ENCODE results near the gene BTN2A1. TPM values are rescaled to one million over a fixed set of nuclear protein-coding genes. Genes with fewer than 3 reads are reported as not detected.

The BTN2A1 gene
- total RNA-seq, 1 experiment from 2014 or later, result 11.2 TPM

- no peak for TF ChIP-seq POLR2A (IDR thresholded peaks at IDR 0.05; ENCODE audit: borderline replicate concordance, extremely low read depth, insufficient read depth, insufficient read length)
- no peak for TF ChIP-seq REST (IDR thresholded peaks at IDR 0.05; ENCODE audit: low read depth)
- no peak for TF ChIP-seq EZH2 (IDR thresholded peaks at IDR 0.05)
- no peak for TF ChIP-seq JUND (IDR thresholded peaks at IDR 0.05)
- no peak for TF ChIP-seq EGR1 (IDR thresholded peaks at IDR 0.05; ENCODE audit: low read depth)
- TF ChIP-seq RAD21 (IDR thresholded peaks at IDR 0.05; ENCODE audit: low read depth), result no peak
- no peak for TF ChIP-seq TCF7L2 (IDR thresholded peaks at IDR 0.05; ENCODE audit: borderline replicate concordance, extremely low read depth, insufficient read depth, insufficient read length)
- no peak for TF ChIP-seq POLR2AphosphoS5 (IDR thresholded peaks at IDR 0.05; ENCODE audit: low read depth, low read length)
- TF ChIP-seq CEBPB (IDR thresholded peaks at IDR 0.05; ENCODE audit: low read depth), result no peak
- TF ChIP-seq ELF1 (IDR thresholded peaks at IDR 0.05; ENCODE audit: borderline replicate concordance, low read depth), result no peak
- TF ChIP-seq SRF (IDR thresholded peaks at IDR 0.05; ENCODE audit: low read depth), result no peak
- TF ChIP-seq CTCF (IDR thresholded peaks at IDR 0.05 in 2 of 3, conservative IDR thresholded peaks at IDR 0.05 in 1 of 3; ENCODE audit: borderline replicate concordance in 1 of 3, insufficient read depth in 1 of 3, low read depth in 2 of 3, low read length in 2 of 3), result no peak
- no peak for TF ChIP-seq ZFX (IDR thresholded peaks at IDR 0.05)
- no peak for TF ChIP-seq YY1 (IDR thresholded peaks at IDR 0.05; ENCODE audit: extremely low read depth, insufficient replicate concordance, low read depth, low read length)
- no peak for TF ChIP-seq ATF3 (IDR thresholded peaks at IDR 0.05)
- TF ChIP-seq EZH2phosphoT487 (IDR thresholded peaks at IDR 0.05; ENCODE audit: borderline replicate concordance), result no peak
- TF ChIP-seq ZBTB33 (IDR thresholded peaks at IDR 0.05; ENCODE audit: extremely low read depth, insufficient replicate concordance, low read length), result no peak
- TF ChIP-seq SP1 (IDR thresholded peaks at IDR 0.05; ENCODE audit: low read depth), result no peak
- TF ChIP-seq ZNF274 (IDR thresholded peaks at IDR 0.05; ENCODE audit: low read depth, low read length), result no peak
- no peak for TF ChIP-seq FOSL1 (IDR thresholded peaks at IDR 0.05; ENCODE audit: low read depth)
- Histone ChIP-seq H3K4me3 (replicated peaks in 1 of 2; ENCODE audit: low read depth in 1 of 2, low read length in 2 of 2) (no peak overlapping the region), H3K79me2 (ENCODE audit: insufficient read depth, low read length) (no peaks in the 10 kb centered on the region), H3K4me1 (ENCODE audit: control insufficient read depth in 1 of 2, insufficient read depth in 2 of 2, low read length in 2 of 2) (no peaks in the 10 kb centered on the region), H3K9me3 (ENCODE audit: control insufficient read depth in 1 of 2, insufficient read depth in 1 of 2, low read depth in 1 of 2, low read length in 2 of 2) (peaks cover 0 to 3% of the 10 kb centered on the region in 2 experiments; a peak in 1 of 4 replicates), H2AFZ (ENCODE audit: low read depth, low read length, poor library complexity, severe bottlenecking) (no peak overlapping the region), H3K36me3 (ENCODE audit: control insufficient read depth in 1 of 2, insufficient read depth in 2 of 2, low read length in 2 of 2) (no peaks in the 10 kb centered on the region), H3K9me2 (ENCODE audit: insufficient read depth) (no peaks in the 10 kb centered on the region), H4K20me1 (ENCODE audit: insufficient read depth) (no peaks in the 10 kb centered on the region), H3K27ac (ENCODE audit: low read depth, low read length) (no peak overlapping the region), H3K27me3 (ENCODE audit: insufficient read depth, low read length) (no peaks in the 10 kb centered on the region), H3K4me2 (ENCODE audit: low read length) (no peak overlapping the region), H3K9ac (ENCODE audit: low read length) (no peak overlapping the region)
- ATAC-seq (no peak), DNase-seq (ENCODE audit: low read depth, low spot score) (no peak)
- ChIA-PET RAD21 (ENCODE audit: low non-redundant PET in 1 of 2, low total read pairs in 2 of 2, uncharacterized antibody in 2 of 2, unreplicated experiment in 2 of 2) (no interaction called here), CTCF (no interaction called here), POLR2A (no interaction called here)
- intact Hi-C loops (cut with micrococcal nuclease), result no loop called here
- no TSS peak for BruUV-seq (replicated peaks)
Observed at GRCh38 chr6:26483727-26484126, 26.0 kb downstream of the BTN2A1 start.
